Thymus (tissue), 11 donors: ENCODE measurements around the gene MRPL14. TPM values are rescaled to one million over a fixed set of nuclear protein-coding genes. Genes with fewer than 3 reads are reported as not detected.

Experiments used
- DNase-seq, 9 donors: peaks; one replicate each; pipeline ENCODE4 v3.0.0-alpha.2; 2013; ENCODE audit warnings: low spot score in 9 of 9, low read depth in 6 of 9, missing footprints in 1 of 9
- H3K27ac ChIP-seq, 2 donors: one replicate each; pipeline ENCODE4 v1.5.1; 2013; ENCODE audit warnings: control low read depth in 1 of 2, low read depth in 1 of 2, low read length in 1 of 2, mild to moderate bottlenecking in 1 of 2, moderate library complexity in 1 of 2
- H3K27me3 ChIP-seq, 2 donors: one replicate each; pipeline ENCODE4 v1.5.1; 2013; ENCODE audit warnings: low read length in 1 of 2; ENCODE audit not compliant: control insufficient read depth in 2 of 2, insufficient read depth in 1 of 2
- H3K36me3 ChIP-seq, 2 donors: one replicate each; pipeline ENCODE4 v1.5.1; 2013; ENCODE audit warnings: low read length in 1 of 2, mild to moderate bottlenecking in 1 of 2, moderate library complexity in 1 of 2; ENCODE audit not compliant: control insufficient read depth in 2 of 2, insufficient read depth in 2 of 2
- H3K4me1 ChIP-seq, 2 donors: one replicate each; pipeline ENCODE4 v1.5.1; 2013; ENCODE audit warnings: low read length in 2 of 2; ENCODE audit not compliant: control insufficient read depth in 2 of 2, insufficient read depth in 2 of 2
- H3K4me3 ChIP-seq, 2 donors: one replicate each; pipeline ENCODE4 v1.5.1; 2013; ENCODE audit warnings: low read length in 2 of 2, control low read depth in 1 of 2, mild to moderate bottlenecking in 1 of 2
- H3K9me3 ChIP-seq, 2 donors: one replicate each; pipeline ENCODE4 v1.5.1; 2013; ENCODE audit warnings: low read length in 1 of 2, mild to moderate bottlenecking in 1 of 2; ENCODE audit not compliant: control insufficient read depth in 2 of 2, insufficient read depth in 1 of 2
- WGBS: extraction: QIAGEN DNeasy Blood & Tissue Kit; methylation state at CpG from one replicate; pipeline ENCODE4 v1.1.7; 2013; 5-methylcytosine and 5-hydroxymethylcytosine counted together
- polyA plus RNA-seq: library from polyadenylated mRNA; stranded (reverse); fragments of 200-250 nt; gene quantifications from one replicate; pipeline ENCODE4 v1.2.3, GENCODE V29; 2013
- total RNA-seq: library from RNA; stranded (reverse); fragments of 120-200 nt; gene quantifications from one replicate; pipeline ENCODE4 v1.2.4, GENCODE V29; 2013
- donor health status: healthy.

MRPL14 gene
- total and polyA plus RNA-seq, 2 donors = 48.4 to 81.5 TPM

DNA sequence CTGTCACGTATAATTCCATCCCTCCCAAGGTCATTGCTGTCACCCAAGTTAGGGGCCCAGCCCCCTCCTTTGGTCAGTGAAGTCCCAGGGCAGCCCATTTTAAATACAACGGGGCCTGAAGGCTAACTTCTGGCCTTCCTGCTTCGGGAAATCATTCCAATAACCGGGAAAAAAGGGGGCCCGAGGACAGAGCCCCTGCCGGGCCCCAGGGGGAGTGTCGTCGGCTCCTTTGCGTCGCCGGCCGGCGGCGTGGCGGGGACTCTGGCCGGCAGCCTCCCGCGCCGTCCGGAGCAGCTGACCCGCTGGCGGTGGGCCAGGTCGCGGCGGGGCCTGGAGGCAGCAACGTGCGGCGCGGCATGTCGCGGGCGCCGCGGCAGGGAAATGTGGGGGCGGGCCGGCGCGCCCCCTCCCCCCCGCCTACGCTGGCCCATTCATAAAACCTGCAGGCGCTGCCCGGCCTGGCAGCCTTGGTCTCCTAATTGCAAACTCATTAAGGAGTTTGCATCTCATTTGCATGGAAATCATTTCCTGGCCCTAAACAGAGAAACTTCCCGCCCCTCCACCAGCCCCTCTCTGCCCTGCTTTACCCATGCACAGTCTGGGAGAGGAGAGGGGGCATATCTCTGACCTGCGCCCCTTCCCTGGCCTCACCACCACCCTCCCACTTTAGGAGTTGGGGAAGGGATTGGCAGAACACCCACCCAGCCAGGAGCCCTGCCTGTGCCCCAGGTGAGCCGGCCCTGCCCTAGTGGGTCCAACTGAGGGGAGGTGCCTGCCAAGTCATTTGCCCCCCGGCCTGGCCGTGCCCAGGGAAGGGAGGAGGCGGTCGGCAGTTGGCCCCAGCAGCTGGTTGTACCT, 50.7 kb downstream of the MRPL14 start:
- peaks cover 19 to 33% of the 10 kb centered on the region in 2 donors for H3K27me3 ChIP-seq
- WGBS = 30% methylated on average over 49 of the region's 49 CpGs
- peaks cover 12 to 46% of the 10 kb centered on the region in 2 donors for H3K4me1 ChIP-seq
- peaks cover 0 to 7% of the 10 kb centered on the region in 2 donors for H3K9me3 ChIP-seq
- no peak for DNase-seq
- H3K27ac ChIP-seq = no peak overlapping the region
- no peaks in the 10 kb centered on the region for H3K36me3 ChIP-seq
- no peak overlapping the region for H3K4me3 ChIP-seq

DNA sequence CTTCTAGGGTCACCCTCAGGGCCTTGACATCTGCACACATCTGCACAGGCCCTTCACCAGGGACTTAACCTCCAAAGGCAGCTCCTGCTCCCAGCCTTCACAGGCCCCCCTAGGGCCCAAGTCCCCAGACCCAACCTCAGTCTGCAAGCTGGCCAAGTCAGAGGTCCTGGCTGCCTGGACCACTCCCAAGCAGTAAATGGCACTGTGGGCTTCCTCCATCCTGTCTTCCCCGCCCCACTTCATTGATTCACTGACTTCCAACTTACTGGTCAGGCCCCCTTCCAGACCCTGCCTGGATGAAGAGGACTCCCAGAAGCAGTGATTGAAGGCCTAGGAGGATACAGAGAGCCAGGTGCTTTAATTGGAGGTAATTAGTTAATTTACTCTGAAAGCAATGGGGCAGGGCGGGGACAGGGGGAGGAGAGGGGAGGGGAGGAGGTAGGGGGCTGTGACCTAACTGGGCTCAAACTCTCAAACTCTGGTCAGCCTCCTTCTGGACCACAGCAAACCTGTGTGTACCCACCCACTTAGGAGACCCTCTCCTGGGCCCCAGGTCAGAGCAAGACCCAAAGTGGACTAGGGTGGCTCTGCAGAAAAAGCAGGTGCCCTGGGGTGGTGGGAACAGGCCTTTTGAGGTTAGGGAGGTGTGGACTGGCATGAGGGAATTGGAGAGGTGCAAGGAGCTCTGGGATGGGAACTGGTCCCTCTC, 51.5 kb downstream of the MRPL14 start:
- H3K36me3 ChIP-seq = no peaks in the 10 kb centered on the region
- no peak overlapping the region for H3K27ac ChIP-seq
- no peak overlapping the region for H3K4me3 ChIP-seq
- peaks cover 12 to 43% of the 10 kb centered on the region in 2 donors for H3K4me1 ChIP-seq
- 94% methylated on average over 2 of the region's 2 CpGs for WGBS
- no peak for DNase-seq
- H3K9me3 ChIP-seq = peaks cover 0 to 7% of the 10 kb centered on the region in 2 donors
- peaks cover 19 to 33% of the 10 kb centered on the region in 2 donors for H3K27me3 ChIP-seq

- Histone ChIP-seq H3K27ac (no peak overlapping the region), H3K4me1 (peaks cover 12 to 42% of the 10 kb centered on the region in 2 donors), H3K27me3 (peaks cover 19 to 33% of the 10 kb centered on the region in 2 donors), H3K4me3 (no peak overlapping the region), H3K36me3 (no peaks in the 10 kb centered on the region), H3K9me3 (peaks cover 0 to 7% of the 10 kb centered on the region in 2 donors)
- DNase-seq = peak in 1 of 9 donors; percentile 32
- WGBS = 65% methylated on average over 9 of the region's 9 CpGs
Measured at GRCh38 chr6:44074813-44075646, 52.2 kb downstream of the MRPL14 start.

- 1% methylated on average over 13 of the region's 13 CpGs for WGBS
- Histone ChIP-seq H3K4me3 (peak overlapping the region; percentile 51 to 62), H3K9me3 (peaks cover 0 to 7% of the 10 kb centered on the region in 2 donors), H3K4me1 (peaks cover 12 to 42% of the 10 kb centered on the region in 2 donors), H3K27me3 (peaks cover 19 to 33% of the 10 kb centered on the region in 2 donors), H3K27ac (peak overlapping the region in 1 of 2 donors; percentile 90), H3K36me3 (no peaks in the 10 kb centered on the region)
- DNase-seq = peak; percentile 61 to 90 (median 78)
Measured at GRCh38 chr6:44074439-44074812, 52.8 kb downstream of the MRPL14 start.

- Histone ChIP-seq H3K9me3 (peaks cover 0 to 7% of the 10 kb centered on the region in 2 donors), H3K27ac (peak overlapping the region in 1 of 2 donors; percentile 90), H3K4me1 (peaks cover 12 to 39% of the 10 kb centered on the region in 2 donors), H3K36me3 (no peaks in the 10 kb centered on the region), H3K4me3 (peak overlapping the region; percentile 51 to 62), H3K27me3 (peaks cover 19 to 33% of the 10 kb centered on the region in 2 donors)
- DNase-seq = peak in 5 of 9 donors; percentile 13 to 53 (median 30)
- 22% methylated on average over 25 of the region's 25 CpGs for WGBS
Measured at GRCh38 chr6:44073612-44074438, 53.4 kb downstream of the MRPL14 start.

DNA sequence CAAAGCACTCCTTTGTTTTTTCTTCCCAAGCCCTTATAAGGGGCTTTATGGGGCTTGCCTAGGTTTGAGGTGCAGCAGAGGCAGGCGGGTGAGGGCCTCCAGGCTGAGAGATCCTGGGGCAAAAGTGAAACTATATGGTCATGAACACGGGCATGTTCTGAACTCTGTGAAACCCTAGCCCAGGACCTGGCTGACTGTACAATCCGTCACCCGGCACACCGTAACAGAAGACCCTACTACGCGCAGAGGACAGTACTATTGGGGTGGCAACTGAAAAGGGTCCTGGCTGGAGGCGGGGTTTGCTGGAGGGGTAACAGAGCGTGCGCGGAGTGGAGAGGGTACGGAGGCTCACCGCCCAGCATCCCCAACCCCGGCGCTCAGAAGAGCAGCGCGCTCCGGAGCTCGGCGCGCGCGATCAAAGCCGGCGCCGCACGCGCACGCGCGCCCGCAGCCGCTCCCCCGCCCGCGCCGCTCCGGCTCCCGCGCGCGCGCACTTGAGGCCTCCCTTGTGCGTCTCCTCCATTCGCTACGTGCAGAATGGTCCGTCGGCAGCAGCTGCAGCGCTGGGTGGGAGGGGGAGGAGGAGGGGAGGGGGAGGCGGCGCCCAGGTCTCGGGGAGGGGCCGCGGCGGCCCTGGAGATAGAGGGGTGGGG, 54.2 kb downstream of the MRPL14 start:
- peak overlapping the region; percentile 55 to 62 for H3K4me3 ChIP-seq
- peaks cover 19 to 32% of the 10 kb centered on the region in 2 donors for H3K27me3 ChIP-seq
- H3K27ac ChIP-seq = peak overlapping the region; percentile 6 to 90
- peaks cover 0 to 7% of the 10 kb centered on the region in 2 donors for H3K9me3 ChIP-seq
- peak; percentile 70 to 96 (median 91) for DNase-seq
- H3K4me1 ChIP-seq = peaks cover 12 to 39% of the 10 kb centered on the region in 2 donors
- WGBS = 2% methylated on average over 55 of the region's 55 CpGs
- H3K36me3 ChIP-seq = no peaks in the 10 kb centered on the region

GRCh38 chr6:44072452-44072958, 54.7 kb downstream of the MRPL14 start:
- H3K27me3 ChIP-seq = peaks cover 15 to 27% of the 10 kb centered on the region in 2 donors
- no peak for DNase-seq
- peaks cover 0 to 7% of the 10 kb centered on the region in 2 donors for H3K9me3 ChIP-seq
- H3K27ac ChIP-seq = peak overlapping the region; percentile 6 to 88
- H3K4me3 ChIP-seq = peak overlapping the region; percentile 55 to 62
- peaks cover 12 to 39% of the 10 kb centered on the region in 2 donors for H3K4me1 ChIP-seq
- no peaks in the 10 kb centered on the region for H3K36me3 ChIP-seq
- WGBS = 96% methylated on average over 4 of the region's 4 CpGs
